Mucosa of stomach (tissue), 1 donor: Measurements from ENCODE around the gene MOGAT1.
"Not testable (repeated sequence)": the region's sequence is repeated elsewhere in the genome, so short reads cannot be mapped to it uniquely, and the experiment has no call there.

Source experiments
- H3K27me3 ChIP-seq: one replicate; pipeline ENCODE4 v1.7.0; 2013; ENCODE audit warnings: mild to moderate bottlenecking, low read length; ENCODE audit not compliant: control insufficient read depth, insufficient read depth
- H3K36me3 ChIP-seq: one replicate; pipeline ENCODE4 v1.7.0; 2013; ENCODE audit warnings: low read length; ENCODE audit not compliant: control insufficient read depth, insufficient read depth
- H3K4me1 ChIP-seq: one replicate; pipeline ENCODE4 v1.7.0; 2013; ENCODE audit warnings: mild to moderate bottlenecking, low read length; ENCODE audit not compliant: control insufficient read depth, insufficient read depth
- H3K4me3 ChIP-seq: one replicate; pipeline ENCODE4 v1.7.0; 2013; ENCODE audit warnings: low read length
- H3K9ac ChIP-seq: one replicate; pipeline ENCODE4 v1.7.0; 2013; ENCODE audit warnings: mild to moderate bottlenecking, low read length, moderate library complexity
- H3K9me3 ChIP-seq: one replicate; pipeline ENCODE4 v1.7.0; 2013; ENCODE audit warnings: mild to moderate bottlenecking, low read length, moderate library complexity; ENCODE audit not compliant: control insufficient read depth
- donor health status: Pancreatic carcinoma.

The MOGAT1 gene

GRCh38 chr2:222706616-222707015 lies 35.2 kb downstream of the MOGAT1 start:
- H3K4me3 ChIP-seq: no peak overlapping the region
- H3K9ac ChIP-seq: no peak overlapping the region
- no peaks in the 10 kb centered on the region for H3K36me3 ChIP-seq
- no peaks in the 10 kb centered on the region for H3K27me3 ChIP-seq
- H3K9me3 ChIP-seq: no peaks in the 10 kb centered on the region
- peaks cover 24% of the 10 kb centered on the region for H3K4me1 ChIP-seq

- Histone ChIP-seq H3K4me1 (peaks cover 24% of the 10 kb centered on the region), H3K9ac (no peak overlapping the region), H3K36me3 (no peaks in the 10 kb centered on the region)
Observed at GRCh38 chr2:222707102-222707688, 35.7 kb downstream of the MOGAT1 start.

GRCh38 chr2:222707689-222708273 lies 36.3 kb downstream of the MOGAT1 start:
- H3K9me3 ChIP-seq: no peaks in the 10 kb centered on the region
- peaks cover 24% of the 10 kb centered on the region for H3K4me1 ChIP-seq
- H3K36me3 ChIP-seq: no peaks in the 10 kb centered on the region
- H3K4me3 ChIP-seq: peak overlapping the region; percentile 9
- no peak overlapping the region for H3K9ac ChIP-seq
- no peaks in the 10 kb centered on the region for H3K27me3 ChIP-seq

More at GRCh38 chr2:222707102-222707688, 35.7 kb downstream of the MOGAT1 start:
- Histone ChIP-seq H3K27me3 (no peaks in the 10 kb centered on the region), H3K4me3 (no peak overlapping the region), H3K9me3 (no peaks in the 10 kb centered on the region)

GRCh38 chr2:222708274-222708710 lies 36.8 kb downstream of the MOGAT1 start:
- Histone ChIP-seq H3K4me3 (peak overlapping the region; percentile 9), H3K36me3 (no peaks in the 10 kb centered on the region), H3K4me1 (peaks cover 22% of the 10 kb centered on the region), H3K27me3 (no peaks in the 10 kb centered on the region), H3K9me3 (no peaks in the 10 kb centered on the region), H3K9ac (no peak overlapping the region)

GRCh38 chr2:222709191-222709891 lies 37.9 kb downstream of the MOGAT1 start:
- Histone ChIP-seq H3K4me3 (no peak overlapping the region), H3K4me1 (peaks cover 15% of the 10 kb centered on the region), H3K9ac (no peak overlapping the region), H3K9me3 (no peaks in the 10 kb centered on the region), H3K36me3 (no peaks in the 10 kb centered on the region), H3K27me3 (no peaks in the 10 kb centered on the region)

GRCh38 chr2:222710736-222711135 lies 39.3 kb downstream of the MOGAT1 start:
- Histone ChIP-seq H3K9me3 (no peaks in the 10 kb centered on the region), H3K27me3 (no peaks in the 10 kb centered on the region), H3K4me1 (peaks cover 15% of the 10 kb centered on the region), H3K36me3 (no peaks in the 10 kb centered on the region), H3K9ac (no peak overlapping the region), H3K4me3 (no peak overlapping the region)

- no peak overlapping the region for H3K9ac ChIP-seq
- no peaks in the 10 kb centered on the region for H3K27me3 ChIP-seq
- peaks cover 15% of the 10 kb centered on the region for H3K4me1 ChIP-seq
- H3K4me3 ChIP-seq: no peak overlapping the region
- H3K9me3 ChIP-seq: no peaks in the 10 kb centered on the region
- no peaks in the 10 kb centered on the region for H3K36me3 ChIP-seq
Observed at GRCh38 chr2:222711315-222711940, 40.0 kb downstream of the MOGAT1 start.

- no peaks in the 10 kb centered on the region for H3K27me3 ChIP-seq
- peaks cover 8% of the 10 kb centered on the region for H3K4me1 ChIP-seq
- no peak overlapping the region for H3K4me3 ChIP-seq
- no peak overlapping the region for H3K9ac ChIP-seq
- H3K9me3 ChIP-seq: no peaks in the 10 kb centered on the region
- H3K36me3 ChIP-seq: no peaks in the 10 kb centered on the region
Observed at GRCh38 chr2:222713002-222713401, 41.5 kb downstream of the MOGAT1 start.

GRCh38 chr2:222714361-222715241 lies 43.1 kb downstream of the MOGAT1 start:
- Histone ChIP-seq H3K4me1 (no peaks in the 10 kb centered on the region), H3K9ac (no peak overlapping the region), H3K27me3 (no peaks in the 10 kb centered on the region), H3K36me3 (no peaks in the 10 kb centered on the region), H3K4me3 (no peak overlapping the region), H3K9me3 (no peaks in the 10 kb centered on the region)

GRCh38 chr2:222715742-222716141 lies 44.3 kb downstream of the MOGAT1 start:
- no peak overlapping the region for H3K4me3 ChIP-seq
- no peak overlapping the region for H3K9ac ChIP-seq
- no peaks in the 10 kb centered on the region for H3K36me3 ChIP-seq
- H3K9me3 ChIP-seq: no peaks in the 10 kb centered on the region
- no peaks in the 10 kb centered on the region for H3K27me3 ChIP-seq
- no peaks in the 10 kb centered on the region for H3K4me1 ChIP-seq

- not testable (repeated sequence) for H3K9me3 ChIP-seq, H3K4me3 ChIP-seq, H3K27me3 ChIP-seq, H3K4me1 ChIP-seq, H3K36me3 ChIP-seq, H3K9ac ChIP-seq
Observed at GRCh38 chr2:222719787-222720186, 48.3 kb downstream of the MOGAT1 start.
